Hypothalamus (tissue), 51 donors: Measurements from ENCODE around the gene NRXN2.
A peak's percentile ranks its signal among the peaks of the same experiment; 100 is the strongest.

Source experiments
- DNase-seq, 51 donors: peaks; one replicate each; lab custom pipeline; 2025; lab: John Stamatoyannopoulos, UW

Gene NRXN2

GRCh38 chr11:64759722-64760719 is 37.0 kb upstream of the NRXN2 start, which contains the start of gene PYGM:
Gene PYGM (minus strand): TSS chr11:64759974. CDS start chr11:64759898, 76 bp downstream.
- peak in 30 of 51 donors; percentile 19 to 85 (median 56) for DNase-seq

- DNase-seq, result no peak
Observed at GRCh38 chr11:64759131-64759721, 36.2 kb upstream of the NRXN2 start.

- DNase-seq, result no peak
Observed at GRCh38 chr11:64758330-64759079, 35.5 kb upstream of the NRXN2 start.

- DNase-seq, result no peak
Observed at GRCh38 chr11:64757549-64758329, 34.7 kb upstream of the NRXN2 start.

GRCh38 chr11:64755681-64756361 is 32.8 kb upstream of the NRXN2 start:
- DNase-seq, result no peak

- DNase-seq, result no peak
Observed at GRCh38 chr11:64754919-64755662, 32.1 kb upstream of the NRXN2 start.

- no peak for DNase-seq
Observed at GRCh38 chr11:64754124-64754918, 31.3 kb upstream of the NRXN2 start.

GRCh38 chr11:64753380-64754123 is 30.6 kb upstream of the NRXN2 start:
- no peak for DNase-seq

GRCh38 chr11:64753019-64753379 is 30.0 kb upstream of the NRXN2 start:
- DNase-seq, result no peak

GRCh38 chr11:64752175-64752970 is 29.4 kb upstream of the NRXN2 start:
- DNase-seq, result no peak

GRCh38 chr11:64751580-64751979 is 28.6 kb upstream of the NRXN2 start:
- DNase-seq, result no peak

GRCh38 chr11:64751136-64751535 is 28.1 kb upstream of the NRXN2 start:
- DNase-seq, result no peak

GRCh38 chr11:64750361-64751054 is 27.5 kb upstream of the NRXN2 start:
- no peak for DNase-seq

- DNase-seq, result no peak
Observed at GRCh38 chr11:64747961-64748665, 25.1 kb upstream of the NRXN2 start.

GRCh38 chr11:64746486-64746885 is 23.5 kb upstream of the NRXN2 start:
- no peak for DNase-seq
